ENCODE measurements around the gene PEAR1.

DNA sequence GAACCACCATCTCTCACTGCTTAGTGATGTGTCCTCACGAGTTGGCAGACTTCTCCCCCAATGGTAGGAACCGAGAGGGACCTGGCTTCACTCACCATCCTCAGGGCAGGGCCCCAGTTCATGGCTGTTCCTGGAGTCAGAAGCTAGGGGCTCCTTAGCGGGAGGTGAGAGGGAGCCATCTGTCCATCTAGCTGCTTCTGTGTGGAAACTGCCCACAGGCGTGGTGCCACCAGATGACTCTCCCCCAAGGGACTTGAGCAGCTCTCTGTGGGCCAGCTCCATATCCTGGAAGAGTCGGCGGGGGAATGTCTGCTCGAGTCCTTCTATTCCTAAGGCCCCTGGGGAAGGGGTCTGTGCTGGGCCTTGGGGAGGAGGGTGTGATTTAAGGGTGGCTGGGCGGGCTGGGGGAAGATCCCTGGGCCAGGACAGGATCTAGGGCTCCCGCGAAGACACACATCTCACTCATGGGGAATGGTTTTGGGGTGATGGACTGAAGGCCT, 43.3 kb downstream of the PEAR1 start:
- TF ChIP-seq, protein P1, sequence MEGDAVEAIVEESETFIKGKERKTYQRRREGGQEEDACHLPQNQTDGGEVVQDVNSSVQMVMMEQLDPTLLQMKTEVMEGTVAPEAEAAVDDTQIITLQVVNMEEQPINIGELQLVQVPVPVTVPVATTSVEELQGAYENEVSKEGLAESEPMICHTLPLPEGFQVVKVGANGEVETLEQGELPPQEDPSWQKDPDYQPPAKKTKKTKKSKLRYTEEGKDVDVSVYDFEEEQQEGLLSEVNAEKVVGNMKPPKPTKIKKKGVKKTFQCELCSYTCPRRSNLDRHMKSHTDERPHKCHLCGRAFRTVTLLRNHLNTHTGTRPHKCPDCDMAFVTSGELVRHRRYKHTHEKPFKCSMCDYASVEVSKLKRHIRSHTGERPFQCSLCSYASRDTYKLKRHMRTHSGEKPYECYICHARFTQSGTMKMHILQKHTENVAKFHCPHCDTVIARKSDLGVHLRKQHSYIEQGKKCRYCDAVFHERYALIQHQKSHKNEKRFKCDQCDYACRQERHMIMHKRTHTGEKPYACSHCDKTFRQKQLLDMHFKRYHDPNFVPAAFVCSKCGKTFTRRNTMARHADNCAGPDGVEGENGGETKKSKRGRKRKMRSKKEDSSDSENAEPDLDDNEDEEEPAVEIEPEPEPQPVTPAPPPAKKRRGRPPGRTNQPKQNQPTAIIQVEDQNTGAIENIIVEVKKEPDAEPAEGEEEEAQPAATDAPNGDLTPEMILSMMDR (IDR thresholded peaks at IDR 0.05; ENCODE audit: insufficient read depth, low read length), result no peak
- TF ChIP-seq, protein P2, sequence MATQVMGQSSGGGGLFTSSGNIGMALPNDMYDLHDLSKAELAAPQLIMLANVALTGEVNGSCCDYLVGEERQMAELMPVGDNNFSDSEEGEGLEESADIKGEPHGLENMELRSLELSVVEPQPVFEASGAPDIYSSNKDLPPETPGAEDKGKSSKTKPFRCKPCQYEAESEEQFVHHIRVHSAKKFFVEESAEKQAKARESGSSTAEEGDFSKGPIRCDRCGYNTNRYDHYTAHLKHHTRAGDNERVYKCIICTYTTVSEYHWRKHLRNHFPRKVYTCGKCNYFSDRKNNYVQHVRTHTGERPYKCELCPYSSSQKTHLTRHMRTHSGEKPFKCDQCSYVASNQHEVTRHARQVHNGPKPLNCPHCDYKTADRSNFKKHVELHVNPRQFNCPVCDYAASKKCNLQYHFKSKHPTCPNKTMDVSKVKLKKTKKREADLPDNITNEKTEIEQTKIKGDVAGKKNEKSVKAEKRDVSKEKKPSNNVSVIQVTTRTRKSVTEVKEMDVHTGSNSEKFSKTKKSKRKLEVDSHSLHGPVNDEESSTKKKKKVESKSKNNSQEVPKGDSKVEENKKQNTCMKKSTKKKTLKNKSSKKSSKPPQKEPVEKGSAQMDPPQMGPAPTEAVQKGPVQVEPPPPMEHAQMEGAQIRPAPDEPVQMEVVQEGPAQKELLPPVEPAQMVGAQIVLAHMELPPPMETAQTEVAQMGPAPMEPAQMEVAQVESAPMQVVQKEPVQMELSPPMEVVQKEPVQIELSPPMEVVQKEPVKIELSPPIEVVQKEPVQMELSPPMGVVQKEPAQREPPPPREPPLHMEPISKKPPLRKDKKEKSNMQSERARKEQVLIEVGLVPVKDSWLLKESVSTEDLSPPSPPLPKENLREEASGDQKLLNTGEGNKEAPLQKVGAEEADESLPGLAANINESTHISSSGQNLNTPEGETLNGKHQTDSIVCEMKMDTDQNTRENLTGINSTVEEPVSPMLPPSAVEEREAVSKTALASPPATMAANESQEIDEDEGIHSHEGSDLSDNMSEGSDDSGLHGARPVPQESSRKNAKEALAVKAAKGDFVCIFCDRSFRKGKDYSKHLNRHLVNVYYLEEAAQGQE (IDR thresholded peaks at IDR 0.05; ENCODE audit: insufficient replicate concordance, low read depth), result no peak
- no peak for TF ChIP-seq POLR2AphosphoS5 (IDR thresholded peaks at IDR 0.05; ENCODE audit: low read depth)
